ENCODE results near the gene CYB561A3. TPM values are rescaled to one million over a fixed set of nuclear protein-coding genes. Genes with fewer than 3 reads are reported as not detected.

CYB561A3 gene
- total and polyA plus RNA-seq, 2 of the 13 experiments (the other 11 are each of a cell fraction or from before 2014, with no cell fraction given): 11.4 to 14.9 TPM

GRCh38 chr11:61306221-61306620, 55.5 kb downstream of the CYB561A3 start:
- ATAC-seq: no peak
- H3K9ac ChIP-seq (ENCODE audit: insufficient read depth, low read depth, low read length): no peak overlapping the region
- no peaks in the 10 kb centered on the region for H3K27me3 ChIP-seq (ENCODE audit: control insufficient read depth in 1 of 2, insufficient read depth in 2 of 2, low read length in 2 of 2)
- no TSS peak for BruUV-seq (replicated peaks)
- H3K9me3 ChIP-seq (ENCODE audit: low read length): no peaks in the 10 kb centered on the region
- H3K4me3 ChIP-seq (replicated peaks in 1 of 3; ENCODE audit: insufficient read depth in 1 of 3, low read depth in 2 of 3, low read length in 3 of 3): no peak overlapping the region
- H3K27ac ChIP-seq (ENCODE audit: extremely low read length, insufficient read depth, low read length): no peak overlapping the region
- TF ChIP-seq ZNF484 (CRISPR knock-in tag; IDR thresholded peaks at IDR 0.05; ENCODE audit: borderline replicate concordance, low read depth): no peak
- TF ChIP-seq ZNF3 (CRISPR knock-in tag; IDR thresholded peaks at IDR 0.05): no peak
- TF ChIP-seq ZNF17 (CRISPR knock-in tag; IDR thresholded peaks at IDR 0.05): no peak
- TF ChIP-seq ZNF564 (CRISPR knock-in tag; IDR thresholded peaks at IDR 0.05): no peak
- no peak for TF ChIP-seq GATAD1 (CRISPR knock-in tag; IDR thresholded peaks at IDR 0.05)
- TF ChIP-seq GTF3A (CRISPR knock-in tag; conservative IDR thresholded peaks at IDR 0.05): no peak
- no peak for TF ChIP-seq SNAI1 (CRISPR knock-in tag; IDR thresholded peaks at IDR 0.05; ENCODE audit: borderline replicate concordance)
- no peak for TF ChIP-seq KMT2B (CRISPR knock-in tag; IDR thresholded peaks at IDR 0.05)
- TF ChIP-seq SNRNP70 (IDR thresholded peaks at IDR 0.05; ENCODE audit: low read depth, low read length): no peak
- TF ChIP-seq THAP11 (CRISPR knock-in tag; IDR thresholded peaks at IDR 0.05): no peak
- no peak for TF ChIP-seq HOXA5 (CRISPR knock-in tag; IDR thresholded peaks at IDR 0.05)
- TF ChIP-seq PAXIP1 (CRISPR knock-in tag; conservative IDR thresholded peaks at IDR 0.05): no peak
- TF ChIP-seq ETV5 (CRISPR knock-in tag; IDR thresholded peaks at IDR 0.05; ENCODE audit: borderline replicate concordance): no peak
- no peak for TF ChIP-seq ZFY (CRISPR knock-in tag; IDR thresholded peaks at IDR 0.05)
- no peak for TF ChIP-seq ZFP91 (CRISPR knock-in tag; IDR thresholded peaks at IDR 0.05; ENCODE audit: borderline replicate concordance)
- TF ChIP-seq POGZ (CRISPR knock-in tag; IDR thresholded peaks at IDR 0.05): no peak
- no peak for TF ChIP-seq KDM4B (CRISPR knock-in tag; IDR thresholded peaks at IDR 0.05)
- no peak for TF ChIP-seq TFAP4 (IDR thresholded peaks at IDR 0.05; ENCODE audit: borderline replicate concordance, low read depth)
- TF ChIP-seq DPF2 (CRISPR knock-in tag; IDR thresholded peaks at IDR 0.05; ENCODE audit: borderline replicate concordance, low read depth): no peak
- no peak for TF ChIP-seq ZNF597 (CRISPR knock-in tag; IDR thresholded peaks at IDR 0.05)
- FAIRE-seq: no peak
- DNase-seq (ENCODE audit: low spot score): no peak
- ChIA-PET CTCF (ENCODE audit: low intra/inter-chr PET ratio, low total read pairs) (no interaction called here), POLR2A (no interaction called here)
- no peak overlapping the region for H3K4me2 ChIP-seq (ENCODE audit: low read depth, low read length)
- H3K79me2 ChIP-seq (ENCODE audit: insufficient read depth, low read length): peaks cover 3% of the 10 kb centered on the region
- in situ Hi-C loops (cut with HindIII; ENCODE audit: extremely low pct_ligation_motif_present, low pct_unique_long_range_greater_than_20kb) (no loop called here), intact Hi-C loops (cut with micrococcal nuclease; ENCODE audit: unreplicated experiment) (no loop called here)
- no peak overlapping the region for H2AFZ ChIP-seq (ENCODE audit: low read length)
- WGBS (ENCODE audit: low lambda C conversion rate): 100% methylated on average over 1 of the region's 1 CpG
- peaks cover 54 to 94% of the 10 kb centered on the region in 2 experiments for H3K36me3 ChIP-seq (replicated peaks in 1 of 2; ENCODE audit: control insufficient read depth in 1 of 2, insufficient read depth in 2 of 2, low read length in 2 of 2)
- no peaks in the 10 kb centered on the region for H3K4me1 ChIP-seq (ENCODE audit: insufficient read depth, low read length)
- H4K20me1 ChIP-seq (ENCODE audit: insufficient read depth, low read length): 0 out of 2 replicates have a peak, but pooled peaks cover 2% of the 10 kb centered on the region

Data from HepG2 (cell line).